ENCODE measurements around the gene CAPN11.

CAPN11 gene

DNA sequence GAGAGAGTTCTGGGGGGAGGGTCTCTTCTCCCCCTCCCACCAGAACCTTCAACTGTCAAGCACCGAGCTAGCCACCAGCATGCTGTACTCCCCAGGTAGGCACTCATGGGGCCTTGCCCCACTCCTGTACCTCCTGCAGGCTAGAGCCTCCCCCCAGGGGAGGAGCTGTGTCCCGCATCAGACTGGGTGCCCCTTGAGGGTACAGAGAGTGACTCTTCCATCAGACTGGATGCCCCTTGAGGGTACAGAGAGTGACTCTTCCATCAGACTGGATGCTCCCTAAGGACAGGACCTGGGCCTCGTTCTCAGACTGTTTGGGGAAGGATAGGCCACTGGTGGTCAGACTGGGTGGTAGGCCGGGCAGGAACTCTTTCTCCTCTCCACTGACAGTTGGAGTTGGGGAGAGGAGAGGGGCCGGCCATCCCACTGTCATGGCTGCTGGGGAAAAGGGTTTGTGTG lies at the start of gene CAPN11:
TSS of gene CAPN11 (plus strand) at position 51 of the 459 bp plus-strand sequence. CDS start at position 80, 29 bp downstream.
- DNase-seq, result no peak

DNA sequence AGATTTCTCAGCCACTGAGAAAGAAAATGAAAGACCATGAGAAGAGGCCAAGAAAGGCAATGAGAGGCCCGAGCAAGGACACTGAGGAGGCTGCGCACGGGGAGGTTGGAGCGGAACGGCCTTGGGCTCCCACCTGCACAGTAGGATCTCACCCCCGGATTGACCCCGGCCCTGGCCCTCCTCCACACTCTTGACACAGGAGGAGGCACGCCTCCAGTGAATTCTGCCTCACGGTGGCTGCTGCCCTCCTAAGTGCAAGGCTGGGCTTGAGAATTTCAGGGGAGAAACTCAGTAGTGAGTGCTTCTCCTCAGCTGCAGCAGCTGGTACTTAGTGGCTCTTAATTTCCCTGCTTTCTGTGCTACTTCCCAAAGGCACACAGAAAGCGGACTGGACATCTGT lies 49.4 kb upstream of the CAPN11 start:
- DNase-seq, result no peak

DNA sequence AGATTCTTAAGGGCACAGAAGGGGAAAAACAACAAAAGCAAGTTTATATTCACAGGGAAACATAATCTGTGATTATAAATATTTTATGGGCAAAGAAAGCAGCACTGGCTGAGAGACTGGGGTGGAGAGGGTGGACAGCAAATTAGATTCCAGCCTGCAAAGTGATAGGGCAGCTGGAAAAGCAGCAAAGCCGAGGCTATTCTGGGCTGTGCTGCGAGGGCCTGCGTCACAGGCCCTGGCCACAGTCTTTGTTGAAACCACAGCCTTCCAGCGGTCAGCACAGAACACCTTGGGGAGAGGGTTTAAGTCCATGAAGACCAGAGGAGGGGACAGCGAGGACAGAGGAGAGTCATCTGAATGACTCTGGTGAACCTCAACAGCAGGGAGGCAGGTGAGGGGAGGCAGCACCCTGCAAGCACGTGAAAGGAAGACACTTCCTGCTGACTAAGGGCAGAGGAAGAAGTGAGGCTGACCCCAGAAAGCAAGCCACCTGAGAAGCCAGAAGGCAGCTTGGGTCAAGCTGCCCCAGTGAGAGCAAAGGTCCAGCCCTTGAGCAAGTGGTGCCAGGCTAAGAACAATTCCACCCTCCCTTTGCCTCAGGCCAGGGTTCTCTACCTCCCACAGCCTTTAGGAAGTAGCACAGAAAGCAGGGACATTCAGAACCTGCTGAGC lies 48.5 kb upstream of the CAPN11 start:
- DNase-seq, result no peak

DNA sequence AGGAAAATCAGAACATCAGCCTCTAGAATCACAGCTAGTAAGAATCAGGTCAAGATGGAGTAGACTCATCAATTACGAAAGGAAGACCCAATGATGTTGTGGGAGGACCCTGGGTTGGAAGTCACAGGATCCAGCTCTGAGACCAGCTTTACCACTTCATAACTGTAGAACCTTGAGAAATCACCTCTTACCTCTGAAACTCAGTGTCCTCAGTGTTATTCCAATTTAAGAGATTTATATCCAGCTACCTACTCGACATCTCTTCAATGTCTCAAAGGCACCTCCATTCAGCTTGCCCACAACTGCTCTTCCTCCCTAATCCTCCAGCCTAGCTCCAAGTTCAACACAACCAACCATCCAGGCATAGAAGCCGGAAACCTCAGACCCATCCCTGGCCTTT lies 47.7 kb upstream of the CAPN11 start:
- DNase-seq, result no peak

DNA sequence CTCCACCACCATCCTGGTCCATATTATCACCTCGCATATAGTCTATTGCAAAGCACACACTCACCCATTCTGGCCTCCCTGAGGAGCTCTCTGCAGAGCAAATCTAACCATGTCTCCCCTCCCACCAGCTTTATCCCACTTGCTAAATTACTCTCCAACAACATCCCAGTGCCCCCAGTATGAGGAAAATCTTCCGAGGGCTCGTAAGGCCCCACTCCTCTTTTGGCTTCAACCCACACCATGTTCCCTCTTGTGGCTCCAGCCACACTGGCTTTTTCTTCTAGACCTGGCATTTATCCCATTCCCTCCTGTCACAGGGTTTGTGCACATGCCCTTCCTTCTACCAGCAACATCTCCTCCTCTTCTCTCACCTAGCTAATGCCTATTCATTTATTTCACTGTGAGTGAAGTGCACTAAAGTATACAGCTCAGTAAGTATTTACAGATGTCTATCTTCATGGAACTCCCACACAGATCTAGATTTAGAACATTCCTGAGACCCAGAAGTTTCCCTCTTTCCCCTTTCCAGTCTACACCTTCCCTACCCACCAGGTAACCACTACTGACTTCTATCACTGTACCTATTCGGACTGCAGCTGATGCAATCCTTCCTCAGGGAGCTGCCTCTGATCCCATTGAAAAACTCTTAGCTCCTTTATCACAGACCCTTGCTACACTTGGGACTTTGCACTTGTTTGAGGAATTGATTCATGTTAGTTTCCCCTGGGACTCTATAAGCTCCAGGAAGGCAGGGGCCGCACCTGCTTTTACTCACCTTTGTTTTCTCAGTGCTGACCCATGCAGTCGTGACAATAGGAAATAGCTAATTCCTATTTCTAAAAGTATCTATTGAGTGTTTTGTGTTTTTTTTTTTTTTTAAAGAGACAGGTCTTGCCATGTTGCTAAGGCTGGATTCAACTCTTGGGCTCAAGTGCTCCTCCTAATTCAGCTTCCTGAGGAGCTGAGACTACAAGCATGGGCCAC lies 46.9 kb upstream of the CAPN11 start:
- DNase-seq, result no peak

DNA sequence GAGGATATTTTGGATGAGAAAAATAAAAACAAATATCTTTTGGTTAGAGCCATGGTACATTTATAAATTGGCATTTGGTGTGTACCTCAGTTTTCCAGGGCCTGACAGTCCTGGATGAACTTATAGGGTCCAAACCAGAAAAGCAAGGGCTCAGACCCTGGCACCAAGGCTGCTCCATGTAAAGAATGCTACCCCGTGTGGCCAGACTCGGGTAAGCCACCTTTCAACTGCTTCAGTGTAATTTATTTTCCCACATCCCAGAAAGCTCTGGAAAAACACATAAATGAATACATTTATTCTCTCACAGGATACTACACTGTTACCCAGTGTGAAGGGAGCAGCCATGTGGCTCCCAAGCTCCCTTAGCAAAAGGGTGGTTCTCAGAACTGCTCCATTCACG lies 45.2 kb upstream of the CAPN11 start:
- no peak for DNase-seq

DNA sequence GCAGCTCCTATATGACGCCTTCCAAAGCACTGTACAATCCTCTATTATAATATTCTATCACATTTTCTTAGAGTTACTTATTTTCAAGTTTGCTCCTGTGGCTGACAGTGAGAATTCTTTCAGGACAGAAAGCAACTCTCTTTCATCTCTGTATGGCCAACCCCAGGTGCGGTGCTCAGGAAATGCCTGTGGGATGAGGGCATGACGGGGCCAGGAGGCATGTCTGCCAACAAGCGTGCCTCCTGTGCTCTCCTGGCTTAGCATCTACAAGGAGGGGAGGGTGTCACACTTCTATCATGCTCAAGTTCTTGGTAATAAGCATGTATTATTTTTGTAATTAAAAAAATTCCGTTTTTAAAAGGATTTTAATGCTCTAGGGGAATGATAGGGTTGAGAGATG lies 42.8 kb upstream of the CAPN11 start:
- DNase-seq, result no peak

DNA sequence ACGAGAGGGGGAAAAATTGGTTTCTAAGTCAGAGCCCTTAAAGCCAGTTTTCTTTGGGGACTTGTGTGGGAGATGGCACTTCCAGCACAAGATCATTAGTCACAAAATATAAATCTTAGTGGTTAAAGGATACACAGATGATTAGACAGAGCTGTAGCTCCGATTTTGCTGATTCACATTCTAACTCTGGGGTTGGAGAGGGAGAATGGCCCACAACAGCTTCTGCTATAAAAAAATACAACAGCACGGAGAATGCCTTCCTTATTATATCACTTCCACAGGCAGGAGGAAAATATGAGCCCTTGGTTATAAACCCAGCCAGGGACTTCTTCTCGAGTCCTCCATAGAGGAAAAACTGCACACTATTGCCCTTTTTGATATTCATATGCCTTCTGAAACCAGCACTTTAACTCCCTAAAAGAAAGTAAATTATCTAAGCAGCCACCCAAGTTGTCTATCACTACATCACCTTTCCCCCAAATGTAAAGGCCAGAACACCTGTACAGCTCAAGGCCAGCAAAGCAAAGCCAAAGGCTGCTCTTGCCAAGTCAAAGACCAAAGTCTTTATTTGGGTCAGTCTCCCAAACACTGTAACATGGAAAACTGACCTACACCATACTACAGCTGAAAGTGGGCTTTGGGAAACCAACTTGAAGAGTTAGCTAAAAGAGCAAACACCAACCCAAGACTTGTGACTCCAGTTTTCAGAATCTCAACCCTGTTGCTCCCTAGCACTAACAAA lies 41.8 kb upstream of the CAPN11 start:
- no peak for DNase-seq

DNA sequence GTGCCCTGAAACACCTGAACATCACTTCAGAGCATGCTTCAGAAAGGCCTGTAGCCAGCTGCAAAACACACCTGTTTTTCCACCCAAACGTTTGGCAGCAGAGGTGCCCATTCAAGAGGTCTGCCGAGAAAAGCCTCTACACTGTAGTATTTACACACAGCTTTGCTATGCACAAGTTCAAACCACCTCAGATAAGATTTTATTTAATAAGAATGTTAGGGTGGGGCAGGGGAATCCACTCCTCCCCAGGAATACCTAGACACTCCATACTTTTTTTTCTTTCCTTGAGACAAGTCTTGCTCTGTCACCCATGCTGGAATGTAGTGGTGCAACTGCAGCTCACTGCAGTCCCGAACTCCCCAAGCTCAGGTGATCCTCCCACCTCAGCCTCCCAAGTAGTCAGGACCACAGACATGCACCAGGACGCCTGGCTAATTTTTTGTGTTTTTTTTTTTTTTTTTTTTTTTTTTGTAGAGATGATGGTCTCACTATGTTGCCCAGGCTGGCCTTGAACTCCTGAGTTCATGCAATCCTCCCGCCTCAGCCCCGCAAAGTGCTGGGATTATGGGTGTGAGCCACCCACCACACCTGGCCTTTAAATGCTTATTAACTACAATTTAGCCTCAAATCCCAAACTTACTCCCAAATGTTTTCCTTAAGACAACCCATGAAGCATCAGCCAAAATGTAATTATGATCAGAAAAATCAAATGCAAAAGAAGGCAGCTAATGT lies 41.1 kb upstream of the CAPN11 start:
- DNase-seq, result no peak

DNA sequence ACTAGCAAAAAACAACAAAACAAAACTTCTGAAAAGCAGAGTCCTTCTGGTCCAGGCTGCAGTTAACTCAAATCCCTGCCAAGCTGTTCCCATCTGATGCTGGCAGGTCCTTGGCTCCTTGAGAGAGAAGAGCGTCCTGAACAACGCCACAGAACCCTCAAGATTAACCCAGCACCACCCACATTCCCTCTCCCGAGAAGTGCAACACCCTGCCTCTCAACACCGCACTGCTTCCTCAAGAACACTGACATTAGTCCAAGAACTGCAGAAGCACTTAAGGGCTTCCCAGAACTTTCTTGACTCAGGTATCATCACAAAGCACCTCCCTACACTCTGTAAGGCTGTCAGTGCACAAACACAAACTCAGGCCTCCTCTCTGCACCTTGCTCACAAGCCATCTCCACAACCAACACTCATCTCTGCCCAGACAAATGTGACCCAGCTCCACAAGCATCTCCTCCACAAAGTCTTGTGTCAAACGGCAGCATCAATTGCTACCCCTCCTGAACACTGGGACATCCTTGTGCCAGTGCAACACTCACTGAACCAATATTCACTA lies 38.8 kb upstream of the CAPN11 start:
- no peak for DNase-seq

DNA sequence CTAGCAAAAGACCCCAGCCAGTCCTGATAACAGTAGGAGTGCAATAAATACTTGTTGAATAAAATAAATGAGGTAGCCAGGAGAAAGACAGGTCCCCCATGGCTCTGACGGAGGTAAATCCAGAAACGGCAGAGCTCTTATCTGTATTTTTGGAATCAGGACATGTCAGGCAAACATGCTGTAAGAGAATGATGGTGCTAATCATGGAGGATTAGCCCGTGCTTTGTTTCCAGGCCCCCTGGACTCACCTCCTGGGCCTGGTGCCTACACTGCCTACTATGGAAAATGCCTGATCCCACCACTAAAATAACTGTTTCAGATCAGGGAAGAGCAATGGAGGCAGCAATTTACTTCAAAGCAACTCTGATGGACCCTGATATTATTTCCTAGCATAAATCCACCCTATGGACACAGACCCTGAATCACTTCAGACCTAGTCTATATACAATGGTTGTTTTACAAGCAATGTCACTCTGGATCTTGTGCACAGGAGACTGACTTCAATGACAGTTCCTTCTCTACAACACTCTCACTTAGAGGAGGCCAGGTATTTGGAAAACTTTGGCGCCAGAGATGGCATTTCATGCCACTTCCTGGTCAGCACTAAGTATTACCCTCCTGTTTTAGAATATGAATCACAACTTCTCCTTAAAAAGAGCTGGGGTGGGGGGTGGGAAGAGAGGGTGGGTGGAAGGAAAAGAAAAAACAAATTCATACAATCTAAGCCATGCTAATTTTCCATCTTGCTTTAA lies 37.8 kb upstream of the CAPN11 start:
- DNase-seq, result no peak

DNA sequence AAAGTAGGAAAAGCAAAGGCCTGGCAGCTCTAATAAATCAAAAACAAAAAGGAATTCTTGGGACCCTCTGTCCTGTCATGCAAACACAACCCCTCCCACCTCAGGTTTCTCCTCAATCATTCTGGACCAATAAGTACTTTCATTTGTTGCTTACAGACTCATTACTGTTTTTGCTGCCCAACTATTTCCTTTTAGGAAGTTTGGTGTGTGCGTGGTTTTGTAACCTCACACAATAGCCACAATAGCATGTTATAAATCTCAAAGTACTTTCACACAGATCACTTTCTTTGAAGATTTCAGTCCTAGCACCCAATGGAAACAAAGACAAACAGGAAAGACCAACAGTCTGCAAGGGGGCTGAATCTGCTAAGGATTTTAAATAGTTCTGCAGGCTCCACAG lies 35.8 kb upstream of the CAPN11 start:
- DNase-seq, result no peak

DNA sequence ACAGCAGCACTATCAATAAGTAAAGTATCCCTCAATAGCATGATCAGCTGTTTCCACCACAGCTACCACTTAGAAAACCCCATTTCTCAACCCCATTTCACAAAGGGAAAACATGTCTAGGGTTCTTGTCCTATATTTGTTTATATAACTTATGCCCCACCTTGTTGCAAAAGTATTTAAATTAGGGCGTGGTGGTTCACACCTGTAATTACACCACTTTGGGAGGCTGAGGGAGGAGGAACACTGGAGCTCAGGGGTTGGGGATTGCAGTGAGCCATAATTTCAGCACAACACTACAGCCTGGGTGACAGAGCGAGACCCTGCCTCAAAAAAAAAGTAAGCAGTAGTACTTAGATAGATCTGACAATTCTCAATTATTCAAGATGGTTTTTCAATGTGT lies 35.1 kb upstream of the CAPN11 start:
- no peak for DNase-seq

DNA sequence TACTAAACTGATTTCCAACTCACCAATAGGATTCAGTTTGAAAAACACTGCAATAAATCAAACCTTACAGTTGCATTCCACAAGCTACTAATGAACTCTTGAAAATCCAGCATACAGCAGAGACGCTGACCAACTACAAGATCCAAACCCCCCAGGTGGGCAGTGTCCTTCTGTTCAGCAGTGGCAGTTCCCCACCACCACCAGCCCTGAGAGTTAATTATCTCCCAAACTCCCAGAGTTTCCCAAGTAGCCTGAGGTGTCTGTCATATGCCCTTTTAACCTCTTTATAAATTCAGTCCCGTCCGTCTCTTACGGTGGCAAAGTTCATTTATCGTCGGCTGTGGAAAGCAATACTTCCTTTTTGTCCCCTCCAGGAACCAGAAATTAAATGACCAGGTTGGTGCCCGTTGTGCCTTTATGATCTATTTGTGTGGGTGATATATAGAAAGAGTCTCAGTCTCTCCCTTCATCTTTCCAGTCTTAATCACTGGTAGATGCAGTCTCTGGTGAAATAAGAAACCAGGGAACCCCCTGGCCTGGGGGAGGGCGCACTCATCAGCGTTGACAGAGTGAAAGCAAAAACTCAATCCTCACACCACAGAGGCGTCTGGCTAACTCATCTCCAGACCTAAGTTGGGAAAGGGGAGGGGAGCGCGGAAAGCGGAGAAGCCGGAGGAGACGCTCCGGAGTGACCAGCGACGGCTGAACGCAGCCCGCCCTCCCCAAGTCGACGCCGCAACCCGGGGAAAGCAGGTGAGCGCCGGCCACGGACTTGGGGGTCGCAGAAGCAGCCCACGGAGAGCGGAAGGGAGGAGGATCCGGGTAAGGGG lies 32.1 kb upstream of the CAPN11 start:
- DNase-seq, result peak; percentile 70

DNA sequence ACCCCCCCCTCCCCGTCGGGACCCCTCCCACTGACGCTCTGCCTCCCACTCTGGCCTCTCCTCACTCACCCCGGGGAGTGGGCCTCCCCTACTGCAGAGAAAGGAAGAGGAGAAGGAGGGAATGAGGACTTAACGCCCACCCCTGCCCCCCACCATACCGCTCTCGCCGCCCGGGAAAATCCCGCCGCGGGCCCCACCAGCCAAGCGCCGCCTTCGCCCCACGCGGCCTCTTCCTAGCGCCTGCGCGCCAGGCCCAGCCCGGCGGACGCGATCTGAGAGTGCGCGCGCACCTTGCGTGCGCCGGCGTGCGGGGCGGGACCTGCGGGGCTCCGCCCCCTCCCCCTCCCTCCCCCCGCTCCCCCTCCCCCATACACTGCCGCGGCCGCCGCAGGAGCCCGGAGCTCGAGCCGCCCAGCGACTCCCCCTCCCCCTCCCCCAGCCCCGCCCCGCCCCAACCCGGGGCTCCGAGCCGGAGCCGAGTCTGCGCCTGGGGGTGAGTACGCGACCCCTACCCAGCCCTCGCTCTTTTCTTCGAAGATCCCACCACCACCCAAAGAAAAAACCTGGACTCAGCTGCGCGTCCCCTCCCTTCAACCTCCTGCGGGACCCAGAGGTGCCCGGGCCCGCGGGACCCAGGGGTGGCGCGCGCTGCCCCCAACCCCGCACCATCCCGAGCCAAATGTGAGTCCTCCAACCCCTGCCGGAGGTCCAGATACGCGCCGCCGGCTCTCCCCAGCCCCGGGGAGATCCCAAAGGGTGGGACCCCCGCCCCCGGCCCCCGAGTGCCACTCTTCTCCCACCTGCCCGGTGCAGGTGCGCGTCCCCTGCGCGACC lies 31.2 kb upstream of the CAPN11 start, which contains the start of the genes MRPL14 and TMEM63B:
TSS of gene MRPL14 (minus strand) at position 267 of the 834 bp plus-strand sequence. CDS start 10,841 bp downstream, outside the sequence.
TSS of gene TMEM63B (plus strand) at position 369 of the 834 bp plus-strand sequence. CDS start 7,031 bp downstream, outside the sequence.
- peak; percentile 91 for DNase-seq

DNA sequence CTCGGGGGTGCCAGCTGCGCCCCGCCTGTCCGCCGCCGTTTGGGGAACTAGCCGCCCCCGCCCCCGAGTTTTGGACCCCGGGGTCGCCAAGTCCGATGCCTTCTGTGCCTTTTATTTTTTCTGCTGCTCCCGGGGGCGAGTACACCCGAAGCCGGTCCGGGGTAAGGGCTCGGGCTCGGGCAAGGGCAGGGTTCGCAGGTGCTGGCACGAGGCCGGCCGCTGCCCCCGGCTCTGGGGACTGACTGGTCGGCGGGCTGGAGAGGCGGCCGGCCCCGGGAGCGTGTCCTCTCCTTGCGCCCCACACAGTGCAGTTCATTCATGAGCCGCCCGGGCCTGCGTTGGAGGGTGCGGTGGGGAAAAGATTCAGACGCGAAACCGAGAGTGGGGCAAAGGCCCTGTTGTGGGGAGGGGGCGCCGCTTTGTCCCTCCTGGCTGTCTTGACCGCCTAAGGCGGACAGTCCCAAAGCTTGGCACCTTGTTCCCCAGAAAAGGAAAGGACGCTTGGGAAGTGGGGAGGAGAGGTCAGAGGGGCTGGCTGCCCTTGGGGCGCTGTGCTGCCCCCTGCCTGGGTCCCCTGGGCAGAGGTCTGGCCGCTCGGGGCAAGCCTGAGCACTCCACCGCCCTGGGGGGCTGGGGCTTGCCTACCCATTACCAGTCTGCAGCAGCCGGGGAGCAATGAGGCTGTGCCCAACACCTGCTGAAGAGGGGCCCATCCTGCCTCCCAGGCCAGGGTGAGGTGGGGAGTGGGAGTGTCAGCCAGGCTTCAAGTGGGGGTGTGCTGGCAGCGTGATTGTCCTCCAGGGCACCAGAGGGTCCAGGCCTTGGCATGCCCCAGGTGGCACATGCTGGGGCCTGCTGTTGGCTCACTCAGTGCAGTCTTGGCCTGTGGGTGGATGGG lies 30.4 kb upstream of the CAPN11 start:
- no peak for DNase-seq

DNA sequence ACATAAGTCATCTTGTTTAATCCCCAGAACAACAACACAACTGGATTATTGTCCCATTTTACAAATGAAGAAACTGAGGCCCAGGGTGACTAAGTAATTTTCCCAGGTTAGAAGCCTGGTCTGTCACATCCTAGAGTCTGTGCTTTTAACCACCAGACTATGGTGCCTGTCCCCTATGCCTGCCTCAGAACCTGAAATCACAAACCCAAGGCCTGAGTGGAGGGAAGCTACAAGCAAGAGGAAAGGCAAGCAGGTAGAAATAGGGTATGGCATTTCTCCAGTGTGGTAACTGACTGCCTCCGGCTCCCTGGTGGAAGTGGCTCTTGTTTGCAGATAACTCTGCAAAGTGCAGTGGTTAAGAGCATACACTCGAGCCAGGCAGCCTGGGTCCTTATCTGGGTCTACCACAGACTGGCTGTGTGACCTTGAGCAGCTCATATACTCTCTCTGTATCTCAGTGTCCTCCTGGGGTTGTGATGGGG lies 28.7 kb upstream of the CAPN11 start:
- DNase-seq, result no peak

DNA sequence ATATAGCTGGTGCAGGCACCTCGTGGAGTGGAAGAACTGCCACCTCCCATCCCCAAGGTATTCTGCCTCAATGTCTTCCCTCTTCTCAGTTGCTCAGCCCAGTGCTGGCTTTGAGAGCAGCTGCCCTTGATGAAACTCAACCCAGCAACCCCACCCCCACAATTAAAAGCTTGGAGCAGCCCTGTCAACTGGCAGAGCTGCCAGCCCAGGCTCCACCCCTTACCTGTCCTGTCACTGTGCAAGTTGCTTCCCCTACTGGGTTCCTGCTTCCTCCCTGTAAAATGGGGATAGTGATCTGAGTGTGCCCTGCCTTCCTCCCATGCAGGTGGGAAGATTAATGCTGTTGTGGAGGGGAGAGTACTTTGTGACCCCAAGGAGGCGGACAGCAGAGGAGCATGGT lies 26.7 kb upstream of the CAPN11 start:
- DNase-seq, result no peak
